ENCODE data around the gene EFNB3. TPM values are rescaled to one million over a fixed set of nuclear protein-coding genes. Genes with fewer than 3 reads are reported as not detected.

Gene EFNB3
- polyA plus RNA-seq, 4 donors = 1.1 to 2.0 TPM; not detected in 2

DNA sequence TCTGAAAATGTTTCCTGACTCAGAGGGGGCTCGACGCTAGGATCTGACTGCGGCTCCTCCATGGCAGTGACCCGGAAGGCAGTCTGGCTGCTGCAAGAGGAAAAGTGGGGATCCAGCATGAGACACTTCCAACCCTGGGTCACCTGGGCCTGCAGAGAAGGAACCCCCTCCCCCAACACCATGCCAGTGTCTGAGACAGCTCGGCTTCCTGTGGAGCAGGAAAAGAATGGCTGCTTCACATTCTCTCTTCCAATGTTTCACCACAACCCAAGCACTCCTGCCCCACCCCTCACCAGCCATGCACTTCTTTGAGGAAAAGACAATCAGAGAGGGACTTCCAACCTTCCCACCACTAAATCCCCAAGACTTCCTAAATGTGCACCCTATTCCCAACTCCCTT is 28.5 kb upstream of the EFNB3 start:
- no peak for DNase-seq
- 79 to 91% (median 88%) methylated on average over 5 of the region's 5 CpGs for WGBS, 3 donors
- no peak overlapping the region for H3K4me3 ChIP-seq (ENCODE audit: low read depth in 1 of 3, low read length in 3 of 3)

DNA sequence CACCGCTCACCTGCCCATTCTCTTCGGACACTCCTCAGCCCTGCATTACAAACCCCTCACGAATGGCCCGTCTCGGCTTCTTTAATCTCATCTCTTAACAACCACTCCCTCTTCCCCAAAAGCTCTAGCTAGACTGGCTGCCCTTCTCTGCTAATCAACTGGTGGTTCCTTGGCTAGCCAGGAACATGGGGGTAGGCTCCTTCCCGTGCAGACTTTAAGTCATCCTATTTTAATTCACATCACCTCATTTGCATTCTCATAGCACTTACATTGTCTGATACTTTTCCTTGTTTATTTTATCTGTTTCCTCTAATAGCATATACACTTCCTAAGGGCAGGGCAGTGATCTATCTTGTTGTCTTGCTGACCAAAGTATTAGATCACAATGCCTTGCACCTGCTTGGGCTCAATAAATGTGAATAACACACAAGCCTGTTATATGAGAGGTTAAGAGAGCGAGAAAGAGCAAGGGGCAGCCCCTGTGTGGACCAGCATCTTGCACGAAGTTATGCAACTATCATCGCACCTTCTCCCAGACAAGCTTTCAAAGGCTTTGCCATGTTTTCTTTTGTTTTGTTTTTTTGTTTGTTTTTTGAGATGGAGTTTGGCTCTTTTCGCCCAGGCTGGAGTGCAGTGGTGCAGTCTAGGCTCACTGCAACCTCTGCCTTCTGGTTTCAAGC is 27.5 kb upstream of the EFNB3 start:
- WGBS, 3 donors = 75 to 87% (median 86%) methylated on average over 10 of the region's 10 CpGs
- FAIRE-seq (no peak), DNase-seq (no peak)
- H3K27me3 ChIP-seq (ENCODE audit: control insufficient read depth in 3 of 3, insufficient read depth in 3 of 3, low read length in 3 of 3) = no peaks in the 10 kb centered on the region
- no peaks in the 10 kb centered on the region for H3K4me1 ChIP-seq (ENCODE audit: control insufficient read depth in 3 of 3, insufficient read depth in 2 of 3, low read depth in 1 of 3, low read length in 2 of 3)
- peaks cover 14 to 45% (median 21%) of the 10 kb centered on the region in 3 donors for H3K36me3 ChIP-seq (ENCODE audit: control insufficient read depth in 3 of 3, insufficient read depth in 2 of 3, low read depth in 1 of 3, low read length in 3 of 3)
- no peak overlapping the region for H3K4me3 ChIP-seq (ENCODE audit: low read depth in 1 of 3, low read length in 3 of 3)
- peaks cover 2 to 14% of the 10 kb centered on the region in 2 donors for H3K9me3 ChIP-seq (ENCODE audit: control insufficient read depth in 2 of 2, insufficient read depth in 1 of 2, low read depth in 1 of 2, low read length in 1 of 2)
- no peak overlapping the region for H3K27ac ChIP-seq (ENCODE audit: low read depth in 1 of 3, low read length in 2 of 3)

More for the DNA sequence above, 28.5 kb upstream of the EFNB3 start:
- FAIRE-seq = no peak
- H3K27me3 ChIP-seq (ENCODE audit: control insufficient read depth in 3 of 3, insufficient read depth in 3 of 3, low read length in 3 of 3) = no peaks in the 10 kb centered on the region
- H3K36me3 ChIP-seq (ENCODE audit: control insufficient read depth in 3 of 3, insufficient read depth in 2 of 3, low read depth in 1 of 3, low read length in 3 of 3) = peaks cover 14 to 53% (median 22%) of the 10 kb centered on the region in 3 donors
- H3K9me3 ChIP-seq (ENCODE audit: control insufficient read depth in 2 of 2, insufficient read depth in 1 of 2, low read depth in 1 of 2, low read length in 1 of 2) = peaks cover 2 to 14% of the 10 kb centered on the region in 2 donors
- no peaks in the 10 kb centered on the region for H3K4me1 ChIP-seq (ENCODE audit: control insufficient read depth in 3 of 3, insufficient read depth in 2 of 3, low read depth in 1 of 3, low read length in 2 of 3)
- H3K27ac ChIP-seq (ENCODE audit: low read depth in 1 of 3, low read length in 2 of 3) = no peak overlapping the region

- WGBS, 3 donors = 13 to 40% (median 18%) methylated on average over 15 of the region's 15 CpGs
- no peaks in the 10 kb centered on the region for H3K27me3 ChIP-seq (ENCODE audit: control insufficient read depth in 3 of 3, insufficient read depth in 3 of 3, low read length in 3 of 3)
- H3K4me1 ChIP-seq (ENCODE audit: control insufficient read depth in 3 of 3, insufficient read depth in 2 of 3, low read depth in 1 of 3, low read length in 2 of 3) = peaks cover 3 to 19% (median 5%) of the 10 kb centered on the region in 3 donors
- peaks cover 0 to 9% (median 0%) of the 10 kb centered on the region in 3 donors for H3K36me3 ChIP-seq (ENCODE audit: control insufficient read depth in 3 of 3, insufficient read depth in 2 of 3, low read depth in 1 of 3, low read length in 3 of 3)
- H3K27ac ChIP-seq (ENCODE audit: low read depth in 1 of 3, low read length in 2 of 3) = peak overlapping the region; percentile 79 to 99 (median 97)
- FAIRE-seq (no peak), DNase-seq (peak; percentile 14 to 27)
- no peaks in the 10 kb centered on the region for H3K9me3 ChIP-seq (ENCODE audit: control insufficient read depth in 2 of 2, insufficient read depth in 1 of 2, low read depth in 1 of 2, low read length in 1 of 2)
- peak overlapping the region; percentile 72 to 97 (median 74) for H3K4me3 ChIP-seq (ENCODE audit: low read depth in 1 of 3, low read length in 3 of 3)
Observed at GRCh38 chr17:7684851-7685532, 20.0 kb upstream of the EFNB3 start.

- peaks cover 3 to 19% (median 5%) of the 10 kb centered on the region in 3 donors for H3K4me1 ChIP-seq (ENCODE audit: control insufficient read depth in 3 of 3, insufficient read depth in 2 of 3, low read depth in 1 of 3, low read length in 2 of 3)
- H3K36me3 ChIP-seq (ENCODE audit: control insufficient read depth in 3 of 3, insufficient read depth in 2 of 3, low read depth in 1 of 3, low read length in 3 of 3) = peaks cover 0 to 8% (median 3%) of the 10 kb centered on the region in 3 donors
- 0 to 4% (median 2%) methylated on average over 44 of the region's 44 CpGs for WGBS, 3 donors
- FAIRE-seq (no peak), DNase-seq (peak; percentile 93 to 98)
- H3K27ac ChIP-seq (ENCODE audit: low read depth in 1 of 3, low read length in 2 of 3) = peak overlapping the region; percentile 79 to 99 (median 97)
- H3K4me3 ChIP-seq (ENCODE audit: low read depth in 1 of 3, low read length in 3 of 3) = peak overlapping the region; percentile 72 to 97 (median 74)
- no peaks in the 10 kb centered on the region for H3K9me3 ChIP-seq (ENCODE audit: control insufficient read depth in 2 of 2, insufficient read depth in 1 of 2, low read depth in 1 of 2, low read length in 1 of 2)
- no peaks in the 10 kb centered on the region for H3K27me3 ChIP-seq (ENCODE audit: control insufficient read depth in 3 of 3, insufficient read depth in 3 of 3, low read length in 3 of 3)
Observed at GRCh38 chr17:7685533-7686221, 19.3 kb upstream of the EFNB3 start.

DNA sequence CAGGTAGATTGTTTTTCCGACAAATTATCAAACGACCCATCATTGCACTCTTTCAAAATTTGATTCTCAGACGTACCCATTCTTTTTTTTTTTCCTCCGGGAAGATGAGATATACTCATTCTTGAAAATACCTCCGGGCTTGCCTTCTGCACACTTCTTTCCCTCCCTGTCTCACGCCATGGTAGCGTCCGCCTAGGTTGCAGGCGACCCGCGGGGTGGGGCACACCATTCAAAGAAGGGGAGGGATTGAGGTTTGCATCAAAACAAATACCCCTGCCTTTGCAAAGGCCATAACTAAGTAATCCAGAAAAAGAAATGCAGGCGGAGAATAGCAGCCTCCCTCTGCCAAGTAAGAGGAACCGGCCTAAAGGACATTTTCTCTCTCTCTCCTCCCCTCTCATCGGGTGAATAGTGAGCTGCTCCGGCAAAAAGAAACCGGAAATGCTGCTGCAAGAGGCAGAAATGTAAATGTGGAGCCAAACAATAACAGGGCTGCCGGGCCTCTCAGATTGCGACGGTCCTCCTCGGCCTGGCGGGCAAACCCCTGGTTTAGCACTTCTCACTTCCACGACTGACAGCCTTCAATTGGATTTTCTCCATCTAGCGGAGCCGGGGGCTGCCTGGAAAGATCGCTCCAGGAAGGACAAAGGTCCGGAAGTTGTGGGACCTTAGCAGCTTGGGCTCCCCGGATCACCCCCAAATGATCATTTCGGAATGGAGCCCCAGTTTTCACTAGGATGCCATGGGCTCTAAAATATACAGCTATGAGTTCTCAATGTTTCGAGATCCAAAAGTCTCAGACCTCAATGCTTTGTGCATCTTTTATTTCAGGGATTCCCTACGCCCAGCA is 18.6 kb upstream of the EFNB3 start:
- Histone ChIP-seq H3K27me3 (ENCODE audit: control insufficient read depth in 3 of 3, insufficient read depth in 3 of 3, low read length in 3 of 3) (no peaks in the 10 kb centered on the region), H3K4me1 (ENCODE audit: control insufficient read depth in 3 of 3, insufficient read depth in 2 of 3, low read depth in 1 of 3, low read length in 2 of 3) (peaks cover 3 to 19% (median 5%) of the 10 kb centered on the region in 3 donors), H3K27ac (ENCODE audit: low read depth in 1 of 3, low read length in 2 of 3) (peak overlapping the region; percentile 79 to 99 (median 97)), H3K9me3 (ENCODE audit: control insufficient read depth in 2 of 2, insufficient read depth in 1 of 2, low read depth in 1 of 2, low read length in 1 of 2) (no peaks in the 10 kb centered on the region), H3K4me3 (ENCODE audit: low read depth in 1 of 3, low read length in 3 of 3) (peak overlapping the region; percentile 72 to 97 (median 74)), H3K36me3 (ENCODE audit: control insufficient read depth in 3 of 3, insufficient read depth in 2 of 3, low read depth in 1 of 3, low read length in 3 of 3) (peaks cover 0 to 7% (median 3%) of the 10 kb centered on the region in 3 donors)
- DNase-seq (peak; percentile 82 to 96), FAIRE-seq (no peak)
- WGBS, 3 donors = 0 to 1% (median 0%) methylated on average over 30 of the region's 30 CpGs

DNA sequence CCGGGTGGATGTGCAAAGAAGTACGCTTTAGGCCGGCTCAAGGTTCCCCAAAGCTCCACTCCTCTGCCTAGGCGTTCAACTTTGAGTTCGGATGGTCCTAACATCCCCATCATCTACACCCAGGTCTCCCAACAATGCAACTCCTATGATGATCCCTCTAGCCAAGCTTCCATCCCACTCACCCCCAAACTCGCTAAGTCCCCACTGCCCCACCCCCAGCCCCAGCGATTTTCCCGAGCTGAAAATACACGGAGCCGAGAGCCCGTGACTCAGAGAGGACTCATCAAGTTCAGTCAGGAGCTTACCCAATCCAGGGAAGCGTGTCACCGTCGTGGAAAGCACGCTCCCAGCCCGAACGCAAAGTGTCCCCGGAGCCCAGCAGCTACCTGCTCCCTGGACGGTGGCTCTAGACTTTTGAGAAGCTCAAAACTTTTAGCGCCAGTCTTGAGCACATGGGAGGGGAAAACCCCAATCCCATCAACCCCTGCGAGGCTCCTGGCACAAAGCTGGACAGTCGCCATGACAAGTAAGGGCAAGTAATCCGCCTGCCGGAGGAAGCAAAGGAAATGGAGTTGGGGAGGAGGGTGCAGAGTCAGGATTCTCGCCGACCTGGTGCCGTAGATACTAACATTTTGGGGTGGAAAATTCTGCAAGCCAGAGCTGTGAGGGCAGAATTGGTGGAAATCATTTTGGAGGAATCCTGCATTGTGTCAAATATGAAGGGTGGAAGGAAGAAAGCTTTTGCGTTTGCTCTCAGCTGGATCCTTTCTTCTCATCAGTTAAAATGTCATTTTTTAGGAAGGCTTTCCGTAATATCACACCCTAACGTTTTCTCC is 17.7 kb upstream of the EFNB3 start, which contains the start of gene TP53:
TSS of gene TP53 (minus strand) at position 419 of the 836 bp plus-strand sequence. CDS start 10,896 bp downstream, outside the sequence.
- peaks cover 3 to 19% (median 5%) of the 10 kb centered on the region in 3 donors for H3K4me1 ChIP-seq (ENCODE audit: control insufficient read depth in 3 of 3, insufficient read depth in 2 of 3, low read depth in 1 of 3, low read length in 2 of 3)
- peaks cover 0 to 8% (median 3%) of the 10 kb centered on the region in 3 donors for H3K36me3 ChIP-seq (ENCODE audit: control insufficient read depth in 3 of 3, insufficient read depth in 2 of 3, low read depth in 1 of 3, low read length in 3 of 3)
- H3K9me3 ChIP-seq (ENCODE audit: control insufficient read depth in 2 of 2, insufficient read depth in 1 of 2, low read depth in 1 of 2, low read length in 1 of 2) = no peaks in the 10 kb centered on the region
- 0% methylated on average over 30 of the region's 30 CpGs for WGBS, 3 donors
- H3K27ac ChIP-seq (ENCODE audit: low read depth in 1 of 3, low read length in 2 of 3) = peak within 1 kb of the TSS; percentile 79 to 99 (median 97)
- no peaks in the 10 kb centered on the region for H3K27me3 ChIP-seq (ENCODE audit: control insufficient read depth in 3 of 3, insufficient read depth in 3 of 3, low read length in 3 of 3)
- peak within 1 kb of the TSS; percentile 72 to 97 (median 74) for H3K4me3 ChIP-seq (ENCODE audit: low read depth in 1 of 3, low read length in 3 of 3)
- DNase-seq (peak; percentile 94), FAIRE-seq (no peak)

Measured in small intestine (tissue), 7 donors.